DMS79 treated with DMSO at 0.1 percent for 48 hours (cell line): Measurements from ENCODE around the gene FAM110D.

Experiments
- DNase-seq: peaks from one replicate; lab custom pipeline; 2025; lab: John Stamatoyannopoulos, UW

FAM110D gene

GRCh38 chr1:26163684-26164035 is 4.8 kb downstream of the FAM110D start:
- DNase-seq: no peak

- no peak for DNase-seq
These were observed 5.4 kb downstream of the FAM110D start for GRCh38 chr1:26164036-26164860.

GRCh38 chr1:26164861-26165842 is 6.3 kb downstream of the FAM110D start:
- no peak for DNase-seq

GRCh38 chr1:26166719-26167281 is 7.9 kb downstream of the FAM110D start:
- no peak for DNase-seq

GRCh38 chr1:26168410-26169197 is 9.7 kb downstream of the FAM110D start, which contains the start of gene C1orf232:
Gene C1orf232, minus strand, starts transcription at chr1:26168963. Its CDS starts 464 bp downstream, at chr1:26168499.
- peak; percentile 88 for DNase-seq

GRCh38 chr1:26169198-26169554 is 10.3 kb downstream of the FAM110D start:
- no peak for DNase-seq

- peak; percentile 78 for DNase-seq
These were observed 11.0 kb downstream of the FAM110D start, which contains the start of gene ZNF593 for GRCh38 chr1:26169669-26170471. Gene ZNF593, plus strand, starts transcription at chr1:26169908. Its CDS starts 76 bp downstream, at chr1:26169984.

- peak; percentile 13 for DNase-seq
These were observed 11.6 kb downstream of the FAM110D start for GRCh38 chr1:26170472-26170821.

- DNase-seq: no peak
These were observed 12.5 kb downstream of the FAM110D start, which contains the start of gene ZNF593OS for GRCh38 chr1:26171084-26172072. Gene ZNF593OS, minus strand, starts transcription at chr1:26171832. Its CDS starts 171 bp downstream, at chr1:26171661.

- DNase-seq: no peak
These were observed 16.5 kb downstream of the FAM110D start for GRCh38 chr1:26175346-26175745.

GRCh38 chr1:26177182-26177684 is 18.4 kb downstream of the FAM110D start, which contains the start of gene CNKSR1:
Gene CNKSR1, plus strand, starts transcription at chr1:26177491. Its CDS starts 57 bp downstream, at chr1:26177548.
- DNase-seq: no peak

GRCh38 chr1:26180010-26180506 is 21.2 kb downstream of the FAM110D start:
- DNase-seq: no peak

- DNase-seq: no peak
These were observed 22.9 kb downstream of the FAM110D start for GRCh38 chr1:26181586-26182382.

- DNase-seq: no peak
These were observed 23.5 kb downstream of the FAM110D start for GRCh38 chr1:26182383-26182696.

GRCh38 chr1:26184086-26184485 is 25.2 kb downstream of the FAM110D start:
- DNase-seq: no peak

GRCh38 chr1:26184883-26185282 is 26.0 kb downstream of the FAM110D start:
- no peak for DNase-seq

GRCh38 chr1:26187882-26188281 is 29.0 kb downstream of the FAM110D start:
- no peak for DNase-seq

GRCh38 chr1:26188477-26188876 is 29.6 kb downstream of the FAM110D start:
- DNase-seq: no peak
